SK-N-SH (cell line): Measurements from ENCODE around the gene TFPT. TPM values are rescaled to one million over a fixed set of nuclear protein-coding genes. Genes with fewer than 3 reads are reported as not detected.

Experiments used
- CTCF ChIA-PET: fragments of 300-600, 350-600 bp; formaldehyde crosslinking; extraction: SDS; loops from one replicate; lab custom pipeline; 2021; lab: Yijun Ruan, JAX
- POLR2A ChIA-PET: fragments of 350-600 bp; sonication (Branson Sonifier 250); formaldehyde crosslinking; extraction: SDS; loops from one replicate; lab custom pipeline; 2020; ENCODE audit warnings: antibody characterized with exemption, inconsistent platforms; lab: Yijun Ruan, JAX
- DNase-seq: peaks from one replicate; pipeline ENCODE4 v3.0.0; 2012
- H2AFZ ChIP-seq: fragments of 200-600 bp; sonication (generic); 2 replicates; pipeline ENCODE4 v1.8.1; 2016; ENCODE audit warnings: antibody characterized with exemption, mild to moderate bottlenecking, low read depth
- H3F3A ChIP-seq: fragments of 200-600 bp; sonication (generic); replicated peaks from 2 replicates; pipeline ENCODE3; 2016; ENCODE audit warnings: antibody characterized with exemption, mild to moderate bottlenecking; ENCODE audit not compliant: insufficient read depth
- H3K27ac ChIP-seq, 2 experiments: fragments of 200-500 bp in 1 of 2; fragments of 200-600 bp in 1 of 2; sonication (Bioruptor generic) in 1 of 2; sonication (generic), shearing (Covaris generic) in 1 of 2; 2 replicates each; pipeline versions ENCODE4 v1.5.1 to v1.6.1; 2014 to 2016; ENCODE audit warnings: low read depth in 2 of 2, inconsistent platforms in 1 of 2, low read length in 1 of 2, mild to moderate bottlenecking in 1 of 2, mixed read lengths in 1 of 2
- H3K27me3 ChIP-seq: fragments of 200-600 bp; sonication (generic), shearing (Covaris generic); 2 replicates; pipeline ENCODE4 v1.6.1; 2016; ENCODE audit warnings: mixed run types; ENCODE audit not compliant: insufficient read depth
- H3K36me3 ChIP-seq, 2 experiments: fragments of 200-500 bp in 1 of 2; fragments of 200-600 bp in 1 of 2; sonication (Bioruptor generic) in 1 of 2; sonication (generic) in 1 of 2; replicated peaks in 1 of 2; 2 replicates each; pipeline versions ENCODE3 to v1.5.1; 2014 to 2016; ENCODE audit warnings: low read length in 1 of 2, mild to moderate bottlenecking in 1 of 2; ENCODE audit not compliant: insufficient read depth in 2 of 2, control insufficient read depth in 1 of 2
- H3K4me1 ChIP-seq, 2 experiments: fragments of 200-500 bp in 1 of 2; fragments of 200-600 bp in 1 of 2; sonication (Bioruptor generic) in 1 of 2; sonication (generic), shearing (Covaris generic) in 1 of 2; 2 replicates each; pipeline versions ENCODE4 v1.5.1 to v1.6.1; 2014 to 2016; ENCODE audit warnings: low read depth in 1 of 2, low read length in 1 of 2, mixed run types in 1 of 2; ENCODE audit not compliant: insufficient read depth in 2 of 2, control insufficient read depth in 1 of 2
- H3K4me2 ChIP-seq: fragments of 200-600 bp; sonication (generic), shearing (Covaris generic); 2 replicates; pipeline ENCODE4 v1.6.1; 2017; ENCODE audit warnings: mixed run types
- H3K4me3 ChIP-seq, 2 experiments: fragments of 200-500 bp in 1 of 2; fragments of 200-600 bp in 1 of 2; sonication (Bioruptor generic) in 1 of 2; sonication (generic), shearing (Covaris generic) in 1 of 2; 2 replicates each; pipeline versions ENCODE4 v1.5.1 to v1.8.1; 2014 to 2016; ENCODE audit warnings: low read depth in 2 of 2, inconsistent platforms in 1 of 2, low read length in 1 of 2, mild to moderate bottlenecking in 1 of 2, mixed read lengths in 1 of 2, moderate library complexity in 1 of 2
- H3K79me2 ChIP-seq: fragments of 200-600 bp; sonication (generic); 2 replicates; pipeline ENCODE4 v1.8.1; 2017; ENCODE audit warnings: mild to moderate bottlenecking; ENCODE audit not compliant: insufficient read depth
- H3K9ac ChIP-seq: fragments of 200-600 bp; sonication (generic); 2 replicates; pipeline ENCODE4 v1.6.1; 2017; ENCODE audit warnings: mixed run types
- H3K9me2 ChIP-seq: fragments of 200-600 bp; sonication (generic); 2 replicates; pipeline ENCODE4 v1.6.1; 2017; ENCODE audit warnings: mixed run types
- H3K9me3 ChIP-seq: fragments of 200-600 bp; sonication (generic); 2 replicates; pipeline ENCODE4 v1.6.1; 2017; ENCODE audit warnings: mixed run types, mild to moderate bottlenecking, moderate library complexity
- H4K20me1 ChIP-seq: fragments of 200-600 bp; sonication (generic); 2 replicates; pipeline ENCODE4 v1.6.1; 2017; ENCODE audit warnings: mild to moderate bottlenecking, mixed run types; ENCODE audit not compliant: insufficient read depth
- CHD2 ChIP-seq: fragments of 150-350 bp; IDR thresholded peaks from 2 replicates; pipeline ENCODE4 v1.6.1; 2018; ENCODE audit warnings: low read length; ENCODE audit not compliant: partially characterized antibody
- ELF1 ChIP-seq: IDR thresholded peaks from 2 replicates; pipeline ENCODE4 v1.4.0; 2012
- EP300 ChIP-seq, 2 experiments: IDR thresholded peaks; 2 replicates each; pipeline versions ENCODE4 v1.4.0 to v1.6.1; 2012; ENCODE audit warnings: borderline replicate concordance in 1 of 2, low read depth in 1 of 2, low read length in 1 of 2
- GABPA ChIP-seq: IDR thresholded peaks from 2 replicates; pipeline ENCODE4 v1.4.0; 2012; ENCODE audit warnings: low read depth, mild to moderate bottlenecking
- GATA2 ChIP-seq: sonication (generic); formaldehyde crosslinking; IDR thresholded peaks from 2 replicates; pipeline ENCODE4 v1.5.0; 2020; ENCODE audit warnings: mild to moderate bottlenecking, missing genetic modification reagents
- JUND ChIP-seq: IDR thresholded peaks from 2 replicates; pipeline ENCODE4 v1.4.0; 2012
- RCOR1 ChIP-seq: fragments of 150-350 bp; IDR thresholded peaks from 2 replicates; pipeline ENCODE4 v1.6.1; 2017; ENCODE audit warnings: antibody characterized with exemption, low read length
- SIN3A ChIP-seq: IDR thresholded peaks from 2 replicates; pipeline ENCODE4 v1.6.1; 2012; ENCODE audit warnings: low read depth, mild to moderate bottlenecking, low read length, moderate library complexity, borderline replicate concordance
- TAF1 ChIP-seq: IDR thresholded peaks from 2 replicates; pipeline ENCODE4 v1.6.1; 2012; ENCODE audit warnings: low read depth, mild to moderate bottlenecking, low read length, moderate library complexity, borderline replicate concordance
- TCF12 ChIP-seq: IDR thresholded peaks from 2 replicates; pipeline ENCODE4 v1.4.0; 2012
- YY1 ChIP-seq: IDR thresholded peaks from 2 replicates; pipeline ENCODE4 v1.4.0; 2012; ENCODE audit warnings: low read depth, mild to moderate bottlenecking
- WGBS: methylation state at CpG from one replicate; pipeline ENCODE4 v1.1.6; 2017; ENCODE audit warnings: low lambda C conversion rate; 5-methylcytosine and 5-hydroxymethylcytosine counted together
- polyA plus RNA-seq, 3 experiments: library from polyadenylated mRNA; depleted of rRNA; stranded (reverse); fragments of >200 nt; gene quantifications; 2 replicates each; pipeline ENCODE4 v1.2.3, GENCODE V29; 2012
- TF ChIP-seq, protein P1 (sequence below): fragments of 150-350 bp; IDR thresholded peaks from 2 replicates; pipeline ENCODE4 v1.6.1; 2016; ENCODE audit warnings: mild to moderate bottlenecking, low read depth, low read length
- TF ChIP-seq, protein P2 (sequence below): fragments of 200-600 bp; sonication (generic); IDR thresholded peaks from 2 replicates; pipeline ENCODE4 v1.6.1; 2017; ENCODE audit warnings: antibody characterized with exemption, mild to moderate bottlenecking, moderate library complexity
- TF ChIP-seq, protein P3 (sequence below): IDR thresholded peaks from 2 replicates; pipeline ENCODE4 v1.4.0; 2012; ENCODE audit warnings: low read depth
- TF ChIP-seq, protein P4 (sequence below): IDR thresholded peaks from 2 replicates; pipeline ENCODE4 v1.4.0; 2012; ENCODE audit warnings: low read depth, borderline replicate concordance
- TF ChIP-seq, protein P5 (sequence below): IDR thresholded peaks from 2 replicates; pipeline ENCODE4 v1.4.0; 2012; ENCODE audit warnings: low read depth, borderline replicate concordance

Gene TFPT
- polyA plus RNA-seq, 1 of the 3 experiments (the other 2 are of a cell fraction): 49.7 TPM

DNA sequence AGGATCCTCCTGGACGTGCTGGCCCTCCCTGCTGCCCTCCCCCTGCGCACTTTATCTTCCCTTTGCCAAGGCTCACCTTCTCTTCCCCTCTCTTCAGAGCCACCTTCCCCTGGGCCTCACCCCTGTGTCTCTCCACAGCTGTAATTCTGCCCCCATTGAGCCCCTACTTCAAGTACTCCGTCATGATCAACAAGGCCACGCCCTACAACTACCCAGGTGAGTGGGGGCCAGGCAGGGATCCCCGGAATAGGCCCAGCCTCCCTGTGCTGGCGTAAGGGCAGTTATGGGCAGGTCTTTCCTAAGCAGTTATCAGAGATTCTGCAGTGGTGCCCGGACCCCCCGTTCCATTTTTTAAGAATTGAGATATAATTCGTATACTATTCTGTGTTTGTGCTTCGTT, 9.7 kb downstream of the TFPT start:
- H4K20me1 ChIP-seq: peaks cover 2% of the 10 kb centered on the region; the same call in 1 of the 2 replicates
- H3K27ac ChIP-seq: no peak overlapping the region
- H3K27me3 ChIP-seq: no peaks in the 10 kb centered on the region
- H2AFZ ChIP-seq: no peak overlapping the region
- H3K4me1 ChIP-seq: peaks cover 0 to 3% of the 10 kb centered on the region in 2 experiments; a peak in 1 of 4 replicates
- no peaks in the 10 kb centered on the region for H3K9me3 ChIP-seq
- H3F3A ChIP-seq: no peaks in the 10 kb centered on the region
- H3K79me2 ChIP-seq: peaks cover 34% of the 10 kb centered on the region
- no peak for TF ChIP-seq JUND
- TF ChIP-seq, protein P1, sequence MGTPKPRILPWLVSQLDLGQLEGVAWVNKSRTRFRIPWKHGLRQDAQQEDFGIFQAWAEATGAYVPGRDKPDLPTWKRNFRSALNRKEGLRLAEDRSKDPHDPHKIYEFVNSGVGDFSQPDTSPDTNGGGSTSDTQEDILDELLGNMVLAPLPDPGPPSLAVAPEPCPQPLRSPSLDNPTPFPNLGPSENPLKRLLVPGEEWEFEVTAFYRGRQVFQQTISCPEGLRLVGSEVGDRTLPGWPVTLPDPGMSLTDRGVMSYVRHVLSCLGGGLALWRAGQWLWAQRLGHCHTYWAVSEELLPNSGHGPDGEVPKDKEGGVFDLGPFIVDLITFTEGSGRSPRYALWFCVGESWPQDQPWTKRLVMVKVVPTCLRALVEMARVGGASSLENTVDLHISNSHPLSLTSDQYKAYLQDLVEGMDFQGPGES: no peak
- no peak for TF ChIP-seq CHD2
- TF ChIP-seq ELF1: no peak
- TF ChIP-seq YY1: no peak
- TF ChIP-seq RCOR1: no peak
- no peak for TF ChIP-seq GABPA
- no peak for TF ChIP-seq GATA2
- TF ChIP-seq, protein P2, sequence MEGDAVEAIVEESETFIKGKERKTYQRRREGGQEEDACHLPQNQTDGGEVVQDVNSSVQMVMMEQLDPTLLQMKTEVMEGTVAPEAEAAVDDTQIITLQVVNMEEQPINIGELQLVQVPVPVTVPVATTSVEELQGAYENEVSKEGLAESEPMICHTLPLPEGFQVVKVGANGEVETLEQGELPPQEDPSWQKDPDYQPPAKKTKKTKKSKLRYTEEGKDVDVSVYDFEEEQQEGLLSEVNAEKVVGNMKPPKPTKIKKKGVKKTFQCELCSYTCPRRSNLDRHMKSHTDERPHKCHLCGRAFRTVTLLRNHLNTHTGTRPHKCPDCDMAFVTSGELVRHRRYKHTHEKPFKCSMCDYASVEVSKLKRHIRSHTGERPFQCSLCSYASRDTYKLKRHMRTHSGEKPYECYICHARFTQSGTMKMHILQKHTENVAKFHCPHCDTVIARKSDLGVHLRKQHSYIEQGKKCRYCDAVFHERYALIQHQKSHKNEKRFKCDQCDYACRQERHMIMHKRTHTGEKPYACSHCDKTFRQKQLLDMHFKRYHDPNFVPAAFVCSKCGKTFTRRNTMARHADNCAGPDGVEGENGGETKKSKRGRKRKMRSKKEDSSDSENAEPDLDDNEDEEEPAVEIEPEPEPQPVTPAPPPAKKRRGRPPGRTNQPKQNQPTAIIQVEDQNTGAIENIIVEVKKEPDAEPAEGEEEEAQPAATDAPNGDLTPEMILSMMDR: no peak
- TF ChIP-seq TCF12: no peak
- TF ChIP-seq, protein P3, sequence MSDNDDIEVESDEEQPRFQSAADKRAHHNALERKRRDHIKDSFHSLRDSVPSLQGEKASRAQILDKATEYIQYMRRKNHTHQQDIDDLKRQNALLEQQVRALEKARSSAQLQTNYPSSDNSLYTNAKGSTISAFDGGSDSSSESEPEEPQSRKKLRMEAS: no peak
- TF ChIP-seq TAF1: no peak
- TF ChIP-seq, protein P4, sequence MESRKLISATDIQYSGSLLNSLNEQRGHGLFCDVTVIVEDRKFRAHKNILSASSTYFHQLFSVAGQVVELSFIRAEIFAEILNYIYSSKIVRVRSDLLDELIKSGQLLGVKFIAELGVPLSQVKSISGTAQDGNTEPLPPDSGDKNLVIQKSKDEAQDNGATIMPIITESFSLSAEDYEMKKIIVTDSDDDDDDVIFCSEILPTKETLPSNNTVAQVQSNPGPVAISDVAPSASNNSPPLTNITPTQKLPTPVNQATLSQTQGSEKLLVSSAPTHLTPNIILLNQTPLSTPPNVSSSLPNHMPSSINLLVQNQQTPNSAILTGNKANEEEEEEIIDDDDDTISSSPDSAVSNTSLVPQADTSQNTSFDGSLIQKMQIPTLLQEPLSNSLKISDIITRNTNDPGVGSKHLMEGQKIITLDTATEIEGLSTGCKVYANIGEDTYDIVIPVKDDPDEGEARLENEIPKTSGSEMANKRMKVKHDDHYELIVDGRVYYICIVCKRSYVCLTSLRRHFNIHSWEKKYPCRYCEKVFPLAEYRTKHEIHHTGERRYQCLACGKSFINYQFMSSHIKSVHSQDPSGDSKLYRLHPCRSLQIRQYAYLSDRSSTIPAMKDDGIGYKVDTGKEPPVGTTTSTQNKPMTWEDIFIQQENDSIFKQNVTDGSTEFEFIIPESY: no peak
- TF ChIP-seq, protein P5, sequence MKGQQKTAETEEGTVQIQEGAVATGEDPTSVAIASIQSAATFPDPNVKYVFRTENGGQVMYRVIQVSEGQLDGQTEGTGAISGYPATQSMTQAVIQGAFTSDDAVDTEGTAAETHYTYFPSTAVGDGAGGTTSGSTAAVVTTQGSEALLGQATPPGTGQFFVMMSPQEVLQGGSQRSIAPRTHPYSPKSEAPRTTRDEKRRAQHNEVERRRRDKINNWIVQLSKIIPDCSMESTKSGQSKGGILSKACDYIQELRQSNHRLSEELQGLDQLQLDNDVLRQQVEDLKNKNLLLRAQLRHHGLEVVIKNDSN: no peak
- no peak for TF ChIP-seq SIN3A
- no peak for TF ChIP-seq EP300 (IDR thresholded peaks at IDR 0.05; ENCODE audit: borderline replicate concordance in 1 of 2, low read depth in 1 of 2, low read length in 1 of 2)
- H3K4me3 ChIP-seq: no peak overlapping the region
- ChIA-PET POLR2A (no interaction called here), CTCF (no interaction called here)
- 94% methylated on average over 10 of the region's 10 CpGs for WGBS
- DNase-seq: no peak
- H3K9ac ChIP-seq: no peak overlapping the region
- H3K4me2 ChIP-seq: no peak overlapping the region
- H3K36me3 ChIP-seq: peaks cover 10 to 32% of the 10 kb centered on the region in 2 experiments
- no peaks in the 10 kb centered on the region for H3K9me2 ChIP-seq
